NCI-H2227 (cell line): Measurements from ENCODE around the gene CBFA2T3.

Experiments used
- DNase-seq: peaks from one replicate; lab custom pipeline; 2025; ENCODE audit not compliant: unreplicated experiment; lab: John Stamatoyannopoulos, UW

CBFA2T3 gene

GRCh38 chr16:88880226-88881006, 96.6 kb downstream of the CBFA2T3 start:
- DNase-seq, result no peak

- DNase-seq, result no peak
These were observed 97.3 kb downstream of the CBFA2T3 start for GRCh38 chr16:88879788-88880055.

- no peak for DNase-seq
These were observed 97.8 kb downstream of the CBFA2T3 start for GRCh38 chr16:88878967-88879787.

GRCh38 chr16:88878356-88878755, 98.7 kb downstream of the CBFA2T3 start:
- DNase-seq, result no peak

- DNase-seq, result no peak
These were observed 99.3 kb downstream of the CBFA2T3 start for GRCh38 chr16:88877564-88878289.

GRCh38 chr16:88876942-88877526, 100.0 kb downstream of the CBFA2T3 start:
- no peak for DNase-seq

- DNase-seq, result no peak
These were observed 101.2 kb downstream of the CBFA2T3 start for GRCh38 chr16:88875703-88876234.

- no peak for DNase-seq
These were observed 101.9 kb downstream of the CBFA2T3 start for GRCh38 chr16:88874938-88875599.

- DNase-seq, result no peak
These were observed 104.2 kb downstream of the CBFA2T3 start for GRCh38 chr16:88872650-88873331.

GRCh38 chr16:88871730-88872416, 105.1 kb downstream of the CBFA2T3 start:
- no peak for DNase-seq

GRCh38 chr16:88871349-88871702, 105.7 kb downstream of the CBFA2T3 start:
- no peak for DNase-seq

- peak; percentile 32 for DNase-seq
These were observed 106.2 kb downstream of the CBFA2T3 start for GRCh38 chr16:88870608-88871348.

GRCh38 chr16:88869673-88869980, 107.4 kb downstream of the CBFA2T3 start:
- no peak for DNase-seq

GRCh38 chr16:88868974-88869672, 107.9 kb downstream of the CBFA2T3 start:
- DNase-seq, result no peak

- DNase-seq, result no peak
These were observed 109.3 kb downstream of the CBFA2T3 start for GRCh38 chr16:88867581-88868246.

GRCh38 chr16:88866151-88866920, 110.7 kb downstream of the CBFA2T3 start, which contains the start of gene PABPN1L:
Gene PABPN1L, minus strand, starts transcription at chr16:88866660. Its CDS starts 54 bp downstream, at chr16:88866606.
- no peak for DNase-seq

- DNase-seq, result no peak
These were observed 111.3 kb downstream of the CBFA2T3 start for GRCh38 chr16:88865742-88866141.
